Measurements from ENCODE around the gene PWP2.
"Not testable (repeated sequence)": the region's sequence is repeated elsewhere in the genome, so short reads cannot be mapped to it uniquely, and the experiment has no call there.

Gene PWP2

DNA sequence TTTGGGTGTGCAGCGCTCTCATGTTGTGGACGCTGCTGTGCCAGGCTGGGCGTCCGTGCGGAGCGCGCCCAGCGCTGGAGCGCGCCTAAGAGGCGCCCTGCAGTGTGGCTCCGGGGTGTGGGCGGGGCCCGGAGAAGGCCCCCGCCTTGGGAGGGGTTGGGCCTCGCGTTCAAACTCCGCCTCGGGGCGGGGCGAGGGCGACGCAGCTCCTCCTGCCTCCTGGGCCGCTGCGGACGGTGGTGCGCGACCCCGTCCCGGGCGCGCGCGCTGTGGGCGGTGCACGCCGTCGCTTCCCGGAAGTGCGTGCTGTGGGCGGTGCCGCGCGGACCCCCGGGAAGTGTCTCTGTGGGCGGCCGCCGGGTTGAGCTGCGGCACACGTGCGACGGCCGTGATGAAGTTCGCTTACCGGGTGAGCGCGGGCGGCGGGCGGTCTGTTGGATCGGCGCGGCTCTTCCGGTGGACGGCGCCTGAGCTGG lies at the start of gene PWP2:
TSS of gene PWP2 (plus strand) at position 374 of the 476 bp plus-strand sequence. CDS start at position 392, 18 bp downstream.
- not testable (repeated sequence) for DNase-seq

- DNase-seq = no peak
These were observed 49.1 kb upstream of the PWP2 start for GRCh38 chr21:44057960-44058651.

GRCh38 chr21:44058652-44058964 lies 48.6 kb upstream of the PWP2 start:
- DNase-seq = no peak

- DNase-seq = no peak
These were observed 48.2 kb upstream of the PWP2 start for GRCh38 chr21:44058981-44059380.

- no peak for DNase-seq
These were observed 47.5 kb upstream of the PWP2 start for GRCh38 chr21:44059710-44060109.

GRCh38 chr21:44062380-44062779 lies 44.8 kb upstream of the PWP2 start:
- DNase-seq = no peak

GRCh38 chr21:44063151-44063912 lies 43.9 kb upstream of the PWP2 start:
- no peak for DNase-seq

- DNase-seq = no peak
These were observed 42.3 kb upstream of the PWP2 start for GRCh38 chr21:44064852-44065403.

DNA sequence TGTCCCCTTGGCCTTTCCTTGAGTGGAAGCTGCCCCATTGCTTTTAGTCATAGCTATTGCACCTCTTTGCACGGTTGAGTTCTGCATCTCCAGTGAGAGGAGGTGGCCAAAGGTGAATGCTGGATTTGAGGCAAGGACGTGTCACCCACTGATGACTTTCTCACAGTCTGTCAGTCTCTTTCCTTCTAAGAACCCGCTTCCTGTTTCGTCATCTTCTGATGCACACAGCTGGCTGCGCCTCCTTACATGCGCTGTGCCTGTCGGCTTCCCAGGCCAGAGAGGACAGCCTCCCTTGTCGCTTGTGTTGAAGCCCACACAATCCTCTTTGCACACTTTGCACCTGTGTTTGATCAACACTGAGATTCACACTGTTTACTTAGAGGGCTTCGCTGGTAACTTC lies 41.8 kb upstream of the PWP2 start:
- no peak for DNase-seq

DNA sequence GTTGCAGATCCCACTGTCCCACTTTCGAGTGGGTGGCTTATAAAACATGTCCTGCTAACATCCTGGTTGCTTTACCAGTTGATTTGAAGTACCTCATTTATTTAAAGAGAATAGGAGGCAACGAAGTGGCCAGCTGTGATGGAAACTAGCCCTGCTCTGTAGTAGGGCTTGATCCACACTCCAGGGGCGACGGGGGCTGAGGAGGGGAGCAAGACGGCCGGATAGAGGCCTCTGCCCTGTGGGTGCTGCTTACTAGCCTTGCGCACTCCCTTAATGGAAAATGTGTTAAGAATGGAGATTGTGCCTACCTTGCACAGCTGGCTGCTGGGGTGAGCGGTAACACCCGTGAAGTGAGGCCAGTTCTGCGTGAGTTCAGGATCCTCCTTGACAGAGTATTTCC lies 41.1 kb upstream of the PWP2 start:
- DNase-seq = no peak

- no peak for DNase-seq
These were observed 40.0 kb upstream of the PWP2 start for GRCh38 chr21:44067011-44067839.

- DNase-seq = no peak
These were observed 36.8 kb upstream of the PWP2 start for GRCh38 chr21:44070391-44070790.

DNA sequence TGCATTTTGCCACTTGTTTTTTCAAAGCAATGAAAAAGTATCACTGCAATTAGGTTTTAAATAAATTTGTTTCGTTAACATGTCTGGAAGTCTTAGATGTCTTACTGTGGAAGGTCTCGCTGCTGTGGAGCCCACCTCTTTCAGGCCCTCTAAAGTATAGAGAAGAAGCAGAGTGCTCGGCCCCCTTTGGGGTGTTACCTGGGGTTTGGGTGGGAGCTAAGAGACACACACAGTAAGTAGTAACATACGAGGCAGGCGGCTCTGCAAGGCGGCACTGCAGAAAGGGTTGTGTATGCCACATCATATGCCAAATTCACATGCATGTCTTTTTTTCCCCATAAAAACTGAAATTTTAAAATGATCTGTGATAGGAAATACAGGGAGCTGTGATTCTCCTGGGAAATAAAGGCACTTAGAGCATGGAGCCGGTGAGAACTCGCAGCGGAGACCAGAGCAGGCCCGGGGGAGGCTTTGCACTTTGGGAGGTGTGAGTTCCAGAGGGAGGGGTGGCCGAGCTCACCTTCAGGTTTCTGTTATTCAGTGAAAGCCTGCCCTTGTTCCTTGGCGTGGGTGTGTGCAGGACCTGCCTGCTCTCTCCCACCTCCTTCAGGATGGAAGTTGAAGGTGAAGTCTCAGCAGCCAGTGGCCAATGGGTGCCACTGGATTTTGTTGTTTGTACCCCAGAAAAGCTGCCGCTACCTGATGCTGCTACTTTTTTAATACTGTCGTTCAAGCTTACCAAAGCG lies 35.7 kb upstream of the PWP2 start:
- no peak for DNase-seq

DNA sequence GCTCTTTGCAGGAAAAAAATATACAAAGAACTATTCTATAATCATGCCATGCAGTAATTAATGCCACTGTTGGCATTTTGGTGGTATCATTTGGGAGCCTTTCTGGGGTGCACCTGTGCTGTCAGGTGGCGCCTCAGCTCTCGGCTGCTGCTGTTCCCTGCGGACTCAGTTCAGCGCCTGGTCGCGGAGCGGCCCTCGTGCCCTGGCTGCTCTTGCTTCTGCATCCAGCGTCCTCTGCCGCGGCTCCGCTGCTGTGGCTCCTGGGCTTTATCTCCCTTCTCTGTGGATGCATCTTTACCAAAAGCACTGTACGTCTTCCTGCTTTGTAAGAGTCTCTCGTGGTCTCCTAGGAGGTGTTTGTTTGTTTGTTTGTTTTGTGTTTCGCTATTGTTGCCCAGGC lies 35.1 kb upstream of the PWP2 start:
- DNase-seq = no peak

GRCh38 chr21:44074315-44074958 lies 32.8 kb upstream of the PWP2 start:
- DNase-seq = no peak

DNA sequence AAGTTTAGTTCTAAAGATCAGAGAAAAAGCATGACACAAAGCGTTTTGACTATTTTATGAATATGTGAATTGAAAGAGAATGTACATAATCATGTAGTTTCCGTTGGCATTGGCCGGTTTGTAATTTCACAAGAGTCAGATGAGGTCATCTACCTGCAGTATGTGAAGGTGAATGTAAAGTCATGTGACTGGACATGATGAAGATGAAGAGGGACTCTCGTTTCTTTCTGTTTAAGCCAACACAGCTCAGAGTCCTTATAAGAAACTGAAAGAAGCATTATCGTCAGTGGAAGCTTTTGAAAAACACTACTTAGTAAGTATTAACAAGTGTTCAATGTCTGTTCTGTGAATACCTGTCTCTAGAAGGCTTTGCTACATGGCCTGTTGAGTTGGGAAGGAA lies 30.9 kb upstream of the PWP2 start:
- DNase-seq = no peak

- no peak for DNase-seq
These were observed 28.7 kb upstream of the PWP2 start for GRCh38 chr21:44078411-44078981.

GRCh38 chr21:44079446-44079845 lies 27.8 kb upstream of the PWP2 start:
- DNase-seq = no peak

DNA sequence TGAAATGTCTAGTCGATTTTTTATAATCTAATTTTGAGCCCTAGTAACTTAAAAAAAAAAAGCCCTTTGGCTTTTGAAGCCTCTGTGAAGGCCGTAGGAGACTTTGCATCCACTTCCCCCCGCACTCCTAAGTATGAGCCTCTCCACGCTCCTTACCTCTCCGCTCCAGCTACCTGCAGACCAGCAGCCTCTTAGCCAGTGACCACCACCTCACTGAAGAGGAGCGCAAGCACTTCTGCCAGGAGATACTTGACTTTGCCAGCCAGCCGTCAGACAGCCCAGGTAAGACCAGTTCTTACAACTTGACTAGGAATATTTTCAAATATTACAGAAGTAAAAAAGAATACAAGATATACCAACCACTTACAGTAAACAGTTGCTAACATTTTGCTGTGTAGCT lies 27.4 kb upstream of the PWP2 start:
- DNase-seq = no peak

DNA sequence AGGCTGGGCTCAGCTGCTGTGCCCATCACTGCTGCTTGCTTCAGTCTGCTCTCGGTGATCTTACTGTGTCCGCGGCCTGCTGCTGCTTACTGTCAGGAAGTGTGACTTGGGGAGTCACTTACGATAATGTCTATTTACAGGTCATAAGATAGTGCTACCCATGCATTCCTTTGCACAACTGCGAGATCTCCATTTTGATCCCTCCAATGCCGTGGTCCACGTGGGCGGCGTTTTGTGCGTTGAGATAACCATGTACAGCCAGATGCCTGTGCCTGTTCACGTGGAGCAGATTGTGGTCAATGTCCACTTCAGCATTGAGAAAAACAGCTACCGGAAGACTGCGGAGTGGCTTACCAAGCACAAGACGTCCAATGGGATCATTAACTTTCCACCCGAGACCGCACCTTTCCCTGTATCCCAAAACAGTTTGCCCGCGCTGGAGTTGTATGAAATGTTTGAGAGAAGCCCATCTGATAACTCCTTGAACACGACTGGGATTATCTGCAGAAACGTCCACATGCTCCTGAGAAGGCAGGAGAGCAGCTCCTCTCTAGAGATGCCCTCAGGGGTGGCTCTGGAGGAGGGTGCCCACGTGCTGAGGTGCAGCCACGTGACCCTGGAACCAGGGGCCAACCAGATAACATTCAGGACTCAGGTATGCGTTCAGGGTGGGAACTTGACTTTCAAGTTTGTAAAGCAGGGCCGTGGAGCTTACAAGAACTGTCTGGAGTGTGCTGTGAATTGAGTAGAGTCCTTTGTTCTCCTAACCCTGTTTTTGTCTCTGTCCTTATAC lies 24.4 kb upstream of the PWP2 start:
- DNase-seq = no peak
